HG03520 (cell line): Measurements from ENCODE around the gene SENP8.
"Not testable (repeated sequence)": the region's sequence is repeated elsewhere in the genome, so short reads cannot be mapped to it uniquely, and the experiment has no call there.

Source experiments
- ATAC-seq: cut with Tn5 transposase; IDR thresholded peaks from one replicate; pipeline ENCODE4 v1.9.1; 2021; ENCODE audit warnings: mild to moderate bottlenecking, moderate library complexity; ENCODE audit not compliant: unreplicated experiment

The SENP8 gene

DNA sequence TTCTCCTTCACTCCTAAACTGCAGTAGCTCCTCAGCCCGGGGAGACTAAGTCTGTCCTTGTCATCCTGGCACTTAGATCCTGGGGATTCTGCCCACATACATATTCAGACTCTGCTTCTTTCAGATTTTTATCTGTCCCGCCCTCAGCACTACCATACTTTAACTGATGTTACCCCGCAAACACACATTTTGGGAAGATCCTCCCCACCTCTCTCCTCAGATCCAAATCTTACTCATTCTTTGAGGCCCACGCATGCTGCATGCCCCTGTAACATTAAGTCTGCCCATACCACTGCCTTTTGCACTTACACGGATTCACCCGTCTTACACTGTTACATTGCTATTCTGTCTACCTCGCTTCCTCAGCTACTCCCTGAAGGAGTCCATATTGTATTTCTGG, 36.1 kb downstream of the SENP8 start:
- no peak for ATAC-seq

GRCh38 chr15:72155003-72155621, 36.9 kb downstream of the SENP8 start:
- ATAC-seq, result no peak

- ATAC-seq, result no peak
Observed at GRCh38 chr15:72155635-72156616, 37.7 kb downstream of the SENP8 start.

DNA sequence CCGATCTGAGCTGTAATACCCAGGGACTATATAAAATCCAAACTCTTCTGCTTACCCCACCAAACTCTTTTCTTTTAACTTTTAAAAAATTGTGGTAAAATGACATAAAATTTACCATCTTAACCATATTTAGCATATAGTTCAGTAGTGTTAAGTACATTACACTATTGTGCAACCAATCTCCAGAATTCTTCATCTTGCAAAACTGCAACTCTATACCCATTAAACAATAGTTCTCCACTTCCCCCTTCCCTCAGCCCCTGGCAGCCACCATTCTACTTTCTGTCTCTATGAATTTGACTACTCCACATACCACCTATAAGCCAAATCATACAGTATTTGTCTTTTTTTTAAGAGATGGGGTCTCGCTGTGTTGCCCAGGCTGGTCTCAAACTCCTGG, 38.7 kb downstream of the SENP8 start:
- no peak for ATAC-seq

DNA sequence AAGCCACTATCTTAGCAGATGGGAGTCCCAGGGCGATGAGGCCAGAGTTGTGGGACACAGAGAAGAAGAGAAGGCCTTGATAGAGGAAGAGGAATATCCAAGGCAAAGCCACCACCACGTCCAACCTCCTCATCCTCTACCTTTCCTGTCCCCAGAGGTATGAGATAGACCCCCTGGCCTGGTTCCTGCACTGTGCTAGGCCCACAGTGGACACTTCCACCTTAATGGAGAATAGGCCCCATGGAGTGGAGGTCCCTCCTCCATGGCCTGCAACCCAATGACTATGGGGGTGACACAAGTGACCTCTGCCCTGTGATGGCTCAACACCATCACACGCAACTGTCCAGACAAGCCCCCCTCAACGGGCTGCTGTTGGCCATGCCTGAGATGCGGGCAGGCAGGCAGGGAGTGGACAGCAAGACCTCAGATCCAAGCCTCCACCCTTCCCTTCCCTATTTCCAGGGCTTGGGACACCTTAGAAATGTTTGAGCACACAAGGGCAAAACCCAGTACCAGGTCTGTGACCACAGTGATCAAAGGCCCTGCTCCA, 42.6 kb downstream of the SENP8 start:
- ATAC-seq, result no peak

DNA sequence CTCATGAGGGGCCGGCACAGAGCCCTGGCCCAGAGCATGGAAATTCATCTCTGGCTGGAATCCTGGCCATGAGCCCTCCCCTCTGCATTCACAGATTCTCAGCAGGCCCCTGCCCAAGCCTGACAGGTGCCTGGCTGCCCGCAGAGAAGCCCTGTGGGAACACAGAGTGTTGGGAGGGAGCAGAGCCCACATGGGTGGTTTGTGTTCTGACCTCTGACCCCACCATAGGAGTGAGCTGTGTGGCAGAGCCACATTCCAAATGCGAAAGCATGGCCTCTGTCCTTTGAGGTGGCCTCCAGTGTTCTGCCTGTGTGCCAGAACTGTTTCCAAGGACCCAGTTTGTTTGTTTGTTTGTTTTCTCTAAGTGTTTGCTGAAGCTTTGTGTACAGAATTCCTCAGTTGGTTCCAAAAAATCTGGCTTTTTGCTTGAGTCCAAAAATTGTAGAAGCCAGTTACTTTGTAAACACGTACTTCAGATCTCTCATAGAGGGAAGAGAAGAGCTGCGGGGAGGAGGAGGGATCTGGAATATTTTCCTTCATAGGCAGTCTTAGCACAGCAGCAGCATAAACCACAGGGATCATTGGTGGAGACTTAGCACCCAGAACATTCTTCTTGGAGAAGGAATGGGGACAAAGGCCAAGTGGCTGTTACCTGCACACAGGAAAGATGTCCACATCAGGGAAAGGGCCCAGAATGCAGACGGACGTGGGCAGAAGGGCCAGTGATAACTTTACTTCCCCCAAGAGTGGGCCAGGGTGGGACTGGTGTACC, 43.3 kb downstream of the SENP8 start:
- no peak for ATAC-seq

DNA sequence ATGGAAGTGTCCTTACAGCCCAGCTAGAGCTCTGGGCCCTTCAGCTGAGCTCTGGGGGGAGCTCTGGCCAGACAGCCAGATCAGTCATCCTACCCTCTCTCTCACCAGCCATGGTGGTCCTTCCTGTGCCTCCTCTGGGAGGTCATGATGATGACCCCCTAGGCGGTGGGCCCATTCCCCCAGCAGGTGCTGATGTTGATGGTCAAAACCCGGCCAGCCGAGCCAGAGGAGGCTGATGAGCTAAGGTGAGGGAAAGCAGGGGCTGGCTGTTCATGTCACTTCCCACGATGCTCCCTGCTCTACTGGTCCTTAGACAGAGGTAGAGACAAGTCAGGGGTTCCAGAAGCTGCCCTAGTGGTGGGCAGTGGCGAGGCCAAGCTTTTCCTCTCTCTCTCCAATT, 44.4 kb downstream of the SENP8 start:
- no peak for ATAC-seq

DNA sequence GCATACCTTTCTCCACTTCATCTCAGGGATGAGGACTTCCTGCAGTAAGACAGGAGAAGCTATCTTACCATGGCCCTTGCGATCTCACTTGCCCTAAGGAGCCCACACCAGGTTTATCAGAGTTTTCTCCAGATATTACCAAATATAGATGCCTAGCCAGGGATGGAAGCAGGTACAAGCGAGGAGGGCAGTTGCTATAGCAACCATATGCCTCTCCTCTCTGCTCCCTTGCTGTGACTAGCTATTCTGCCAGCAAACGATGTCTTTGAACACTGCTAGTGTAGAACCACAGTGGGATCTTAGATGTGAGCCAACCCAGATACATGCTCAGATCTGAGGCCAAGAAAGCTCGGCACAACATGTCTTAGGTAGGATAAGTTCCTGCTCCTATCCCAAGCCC, 45.5 kb downstream of the SENP8 start:
- no peak for ATAC-seq

- no peak for ATAC-seq
Observed at GRCh38 chr15:72166716-72167417, 48.7 kb downstream of the SENP8 start.

GRCh38 chr15:72167445-72167844, 49.2 kb downstream of the SENP8 start:
- ATAC-seq, result no peak

DNA sequence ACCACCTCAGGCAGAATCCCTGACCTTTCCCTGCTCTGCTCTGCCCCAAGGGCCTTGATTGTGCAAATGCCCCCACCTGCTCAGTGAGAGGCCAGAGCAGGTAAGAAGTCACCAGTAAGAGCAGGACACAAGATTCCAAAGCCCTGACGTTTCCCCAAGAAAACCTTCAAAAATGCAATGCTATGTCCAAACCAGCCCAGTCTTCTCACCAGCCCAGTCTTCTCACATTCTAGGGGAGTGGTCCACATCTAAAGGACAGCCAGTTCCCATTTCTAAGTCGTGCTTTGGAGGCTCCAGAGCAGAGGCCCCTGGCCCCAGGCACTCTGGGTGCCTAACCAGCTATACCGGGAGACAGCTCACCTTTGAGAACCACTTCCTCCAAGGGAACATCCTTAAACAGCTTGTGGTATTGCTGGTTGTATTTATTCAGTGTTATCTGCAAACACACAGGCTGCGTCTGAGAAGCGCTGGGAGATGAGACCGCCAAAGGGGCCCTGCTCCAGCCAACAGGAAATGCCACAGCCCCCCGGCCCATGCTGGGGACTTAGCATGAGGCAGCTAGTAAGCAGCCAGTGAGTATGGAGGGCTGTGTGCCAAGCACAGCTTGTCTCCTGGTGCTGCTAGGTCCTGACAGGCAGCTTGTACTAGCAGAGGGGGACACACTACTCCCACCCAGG, 50.1 kb downstream of the SENP8 start:
- ATAC-seq, result no peak

- no peak for ATAC-seq
Observed at GRCh38 chr15:72168808-72169190, 50.6 kb downstream of the SENP8 start.

- ATAC-seq, result no peak
Observed at GRCh38 chr15:72169236-72169920, 51.2 kb downstream of the SENP8 start.

DNA sequence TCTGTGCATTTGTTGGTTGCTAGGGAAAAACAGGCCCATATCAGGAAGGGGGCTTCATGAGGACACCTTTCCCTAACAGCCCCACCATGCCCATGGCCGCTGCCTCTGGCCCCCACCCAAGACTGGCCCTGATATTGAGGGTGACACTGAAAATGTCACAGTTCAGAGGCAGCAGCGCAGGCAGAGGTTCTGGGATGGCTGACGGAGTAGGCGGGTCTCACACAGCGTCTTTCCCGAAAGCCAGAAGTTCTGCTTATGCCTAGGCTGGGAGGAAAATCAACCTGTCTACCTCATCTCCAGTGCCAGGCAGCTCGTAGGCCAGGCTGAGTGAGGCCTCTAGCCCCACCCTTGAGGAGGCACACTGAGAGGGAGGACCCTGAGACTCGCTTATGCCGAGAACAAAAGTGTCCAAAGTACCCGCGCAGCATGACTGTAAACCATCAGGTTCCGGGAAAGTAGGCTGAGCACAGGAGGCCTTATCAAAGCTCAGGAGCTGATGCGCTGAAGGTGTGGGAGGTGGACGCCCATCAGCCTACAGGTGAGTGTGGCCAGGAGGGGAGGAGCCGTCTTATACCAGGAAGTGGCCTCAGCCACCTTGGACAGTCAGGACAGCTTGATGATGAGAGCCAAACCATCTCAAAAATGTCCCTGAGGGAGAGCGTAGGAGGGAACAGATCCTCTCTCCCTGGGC, 51.9 kb downstream of the SENP8 start:
- no peak for ATAC-seq

- ATAC-seq, result no peak
Observed at GRCh38 chr15:72170691-72171090, 52.5 kb downstream of the SENP8 start.

GRCh38 chr15:72171978-72172377, 53.8 kb downstream of the SENP8 start:
- not testable (repeated sequence) for ATAC-seq

DNA sequence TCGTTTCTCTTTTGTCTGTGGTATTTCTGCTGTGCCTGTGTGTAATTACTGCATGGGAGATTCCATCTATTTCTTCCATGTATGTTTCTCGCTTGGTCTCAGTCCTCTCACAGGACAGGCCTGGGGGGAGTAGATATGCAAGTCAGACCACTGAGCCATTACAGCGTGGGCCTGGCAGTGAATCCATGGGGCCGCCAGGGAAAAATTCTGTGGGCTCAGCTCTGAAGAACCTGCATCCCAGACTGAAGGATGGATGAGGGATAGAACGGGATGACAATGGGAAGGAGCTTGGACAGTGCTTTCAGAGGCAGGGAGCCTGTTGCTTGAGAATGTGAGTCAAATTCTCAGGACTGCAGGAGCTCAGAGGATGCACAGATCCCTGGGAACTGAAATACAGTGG, 54.6 kb downstream of the SENP8 start:
- no peak for ATAC-seq

DNA sequence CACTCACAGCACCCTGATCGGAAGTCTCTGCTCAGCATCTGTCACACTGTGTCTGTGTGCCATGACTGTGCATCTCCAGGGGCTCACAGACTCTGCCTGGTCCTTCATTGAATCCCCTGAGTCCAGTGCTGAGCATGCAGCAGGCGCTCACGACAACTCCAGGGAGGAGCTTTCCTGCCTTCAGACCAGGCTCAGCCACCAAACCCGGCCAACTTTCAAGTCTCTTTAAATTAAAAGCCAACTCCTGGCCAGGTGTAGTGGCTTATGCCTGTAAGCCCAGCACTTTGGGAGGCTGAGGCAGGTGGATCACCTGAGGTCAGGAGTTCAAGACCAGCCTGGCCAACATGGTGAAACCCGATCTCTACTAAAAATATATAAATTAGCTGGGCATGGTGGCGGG, 55.2 kb downstream of the SENP8 start:
- ATAC-seq, result no peak
